Bronchial epithelial cell (primary cell): ENCODE data around the gene HAPLN2. TPM values are rescaled to one million over a fixed set of nuclear protein-coding genes. Genes with fewer than 3 reads are reported as not detected.
A peak's percentile ranks its signal among the peaks of the same experiment; 100 is the strongest.

Experiments used
- DNase-seq: peaks from one replicate; pipeline ENCODE4 v3.0.0-alpha.2; 2010; ENCODE audit warnings: low read depth
- FAIRE-seq: peaks from 2 replicates; lab custom pipeline; 2011; peaks lifted over from hg19 to GRCh38; lab: Jason Lieb, UNC
- H3K27me3 ChIP-seq: 2 replicates; pipeline ENCODE4 v1.5.1; 2011; ENCODE audit warnings: low read length; ENCODE audit not compliant: control insufficient read depth, insufficient read depth
- H3K36me3 ChIP-seq: 2 replicates; pipeline ENCODE4 v1.5.1; 2011; ENCODE audit warnings: low read length; ENCODE audit not compliant: control insufficient read depth, insufficient read depth
- H3K4me3 ChIP-seq: 2 replicates; pipeline ENCODE4 v1.5.1; 2011; ENCODE audit warnings: mild to moderate bottlenecking, low read depth, low read length, control low read depth
- CTCF ChIP-seq: IDR thresholded peaks from 2 replicates; pipeline ENCODE4 v1.5.1; 2011; ENCODE audit warnings: mild to moderate bottlenecking, moderate library complexity, low read length, control low read depth, inconsistent platforms; ENCODE audit not compliant: insufficient read depth, severe bottlenecking
- total RNA-seq: library from RNA; depleted of rRNA; stranded (reverse); fragments of >200 nt; gene quantifications from 2 replicates; pipeline ENCODE4 v1.2.1, GENCODE V29; 2014

Gene HAPLN2
- total RNA-seq, 1 donor from 2014 or later, result under 0.01 TPM

GRCh38 chr1:156660752-156661112 is 41.5 kb downstream of the HAPLN2 start:
- Histone ChIP-seq H3K4me3 (peak overlapping the region; percentile 21), H3K36me3 (no peaks in the 10 kb centered on the region), H3K27me3 (peaks cover 11% of the 10 kb centered on the region)
- no peak for FAIRE-seq
- DNase-seq, result no peak
- TF ChIP-seq CTCF, result no peak

- TF ChIP-seq CTCF, result no peak
- FAIRE-seq (no peak), DNase-seq (no peak)
- H3K4me3 ChIP-seq, result no peak overlapping the region
- H3K27me3 ChIP-seq, result peaks cover 1% of the 10 kb centered on the region
- no peaks in the 10 kb centered on the region for H3K36me3 ChIP-seq
These were observed 43.0 kb downstream of the HAPLN2 start for GRCh38 chr1:156662005-156662799.

- Histone ChIP-seq H3K4me3 (no peak overlapping the region), H3K27me3 (no peaks in the 10 kb centered on the region), H3K36me3 (no peaks in the 10 kb centered on the region)
- DNase-seq, result no peak
- no peak for TF ChIP-seq CTCF
- FAIRE-seq, result no peak
These were observed 43.5 kb downstream of the HAPLN2 start for GRCh38 chr1:156662800-156663055.

- TF ChIP-seq CTCF, result no peak
- H3K36me3 ChIP-seq, result no peaks in the 10 kb centered on the region
- FAIRE-seq, result no peak
- no peak for DNase-seq
- H3K4me3 ChIP-seq, result no peak overlapping the region
- no peaks in the 10 kb centered on the region for H3K27me3 ChIP-seq
These were observed 44.0 kb downstream of the HAPLN2 start for GRCh38 chr1:156663178-156663577.

- Histone ChIP-seq H3K27me3 (no peaks in the 10 kb centered on the region), H3K4me3 (no peak overlapping the region), H3K36me3 (no peaks in the 10 kb centered on the region)
- TF ChIP-seq CTCF, result no peak
- FAIRE-seq (no peak), DNase-seq (no peak)
These were observed 45.0 kb downstream of the HAPLN2 start for GRCh38 chr1:156664046-156664766.
